ENCODE data around the gene SF3A2.

DNA sequence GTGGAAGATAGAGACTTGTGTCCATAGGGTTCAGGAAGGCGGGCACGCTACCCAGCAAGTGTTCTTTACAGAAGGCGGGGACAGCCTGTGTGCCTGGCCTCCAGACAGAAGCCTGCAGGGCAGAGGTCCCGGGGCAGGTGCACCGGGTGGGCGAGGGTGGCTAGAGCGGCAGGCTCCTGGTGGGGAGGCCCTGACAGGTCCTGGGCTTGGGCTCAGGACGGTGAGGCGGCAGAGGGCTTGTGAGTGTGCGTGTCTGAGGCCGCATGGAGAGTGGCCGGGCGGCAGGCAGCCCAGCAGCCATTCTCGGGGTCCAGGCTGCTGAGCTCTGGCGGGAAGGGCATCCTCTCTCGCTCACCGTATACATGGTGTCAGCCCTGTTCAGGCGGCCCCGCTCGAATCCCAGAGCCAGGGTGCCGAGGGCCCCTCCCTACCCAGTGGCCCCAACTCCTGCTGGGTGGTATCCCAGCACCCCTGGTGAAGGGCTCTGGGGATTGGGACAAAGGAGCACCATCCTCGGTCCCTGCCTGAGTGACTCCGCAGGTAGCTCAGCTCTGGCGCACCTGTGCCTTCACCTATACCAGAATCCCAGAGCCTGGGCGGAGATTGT lies 9.5 kb downstream of the SF3A2 start:
- TF ChIP-seq, protein P1, sequence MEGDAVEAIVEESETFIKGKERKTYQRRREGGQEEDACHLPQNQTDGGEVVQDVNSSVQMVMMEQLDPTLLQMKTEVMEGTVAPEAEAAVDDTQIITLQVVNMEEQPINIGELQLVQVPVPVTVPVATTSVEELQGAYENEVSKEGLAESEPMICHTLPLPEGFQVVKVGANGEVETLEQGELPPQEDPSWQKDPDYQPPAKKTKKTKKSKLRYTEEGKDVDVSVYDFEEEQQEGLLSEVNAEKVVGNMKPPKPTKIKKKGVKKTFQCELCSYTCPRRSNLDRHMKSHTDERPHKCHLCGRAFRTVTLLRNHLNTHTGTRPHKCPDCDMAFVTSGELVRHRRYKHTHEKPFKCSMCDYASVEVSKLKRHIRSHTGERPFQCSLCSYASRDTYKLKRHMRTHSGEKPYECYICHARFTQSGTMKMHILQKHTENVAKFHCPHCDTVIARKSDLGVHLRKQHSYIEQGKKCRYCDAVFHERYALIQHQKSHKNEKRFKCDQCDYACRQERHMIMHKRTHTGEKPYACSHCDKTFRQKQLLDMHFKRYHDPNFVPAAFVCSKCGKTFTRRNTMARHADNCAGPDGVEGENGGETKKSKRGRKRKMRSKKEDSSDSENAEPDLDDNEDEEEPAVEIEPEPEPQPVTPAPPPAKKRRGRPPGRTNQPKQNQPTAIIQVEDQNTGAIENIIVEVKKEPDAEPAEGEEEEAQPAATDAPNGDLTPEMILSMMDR (IDR thresholded peaks at IDR 0.05), result no peak
- TF ChIP-seq POLR2A (IDR thresholded peaks at IDR 0.05) (no peak), POLR2AphosphoS5 (IDR thresholded peaks at IDR 0.05) (no peak)

Data from sigmoid colon (tissue), 4 donors.